Subcutaneous adipose tissue (tissue), 4 donors: ENCODE results near the gene CLCN7. TPM values are rescaled to one million over a fixed set of nuclear protein-coding genes. Genes with fewer than 3 reads are reported as not detected.

Experiments
- CTCF ChIP-seq: fragments of 450-650 bp; IDR thresholded peaks from one replicate; pipeline ENCODE4 v1.5.1; 2016; ENCODE audit warnings: low read depth, mild to moderate bottlenecking, control low read depth, antibody characterized with exemption, moderate library complexity
- total RNA-seq, 4 donors: library from RNA; depleted of rRNA; stranded (reverse); fragments of >200 nt; gene quantifications; one replicate each; pipeline ENCODE4 v1.1.0, GENCODE V29; 2016

Gene CLCN7
- total RNA-seq, 4 donors from 2014 or later: 44.9 to 73.3 (median 56.6) TPM

GRCh38 chr16:1500465-1501150, 25.8 kb upstream of the CLCN7 start:
- TF ChIP-seq CTCF: no peak

GRCh38 chr16:1499756-1500464, 25.1 kb upstream of the CLCN7 start:
- TF ChIP-seq CTCF: no peak

GRCh38 chr16:1498899-1499676, 24.3 kb upstream of the CLCN7 start:
- no peak for TF ChIP-seq CTCF

- no peak for TF ChIP-seq CTCF
These were observed 22.3 kb upstream of the CLCN7 start for GRCh38 chr16:1497014-1497598.

GRCh38 chr16:1496464-1496863, 21.6 kb upstream of the CLCN7 start:
- no peak for TF ChIP-seq CTCF

- no peak for TF ChIP-seq CTCF
These were observed 21.0 kb upstream of the CLCN7 start for GRCh38 chr16:1495889-1496262.
